GM10248 (cell line): ENCODE measurements around the gene UBQLN3.

Source experiments
- CTCF ChIA-PET: fragments of 300-600 bp; sonication (Branson Sonifier 250); formaldehyde crosslinking; extraction: SDS; loops from one replicate; lab custom pipeline; 2021; ENCODE audit warnings: antibody characterized with exemption; lab: Yijun Ruan, JAX
- POLR2A ChIA-PET: fragments of 350-650 bp; sonication (Branson Sonifier 250); formaldehyde crosslinking; extraction: SDS; loops from one replicate; lab custom pipeline; 2020; ENCODE audit warnings: antibody characterized with exemption; lab: Yijun Ruan, JAX
- DNase-seq: peaks from one replicate; pipeline ENCODE4 v3.0.0; 2012; ENCODE audit errors: extremely low spot score
- TF ChIP-seq, protein P1 (sequence below): IDR thresholded peaks from 2 replicates; pipeline ENCODE4 v1.5.1; 2012; ENCODE audit warnings: mild to moderate bottlenecking, low read depth; ENCODE audit errors: extremely low read depth, missing control alignments, control extremely low read depth

UBQLN3 gene

GRCh38 chr11:5509803-5510202 is at the start of gene UBQLN3:
UBQLN3 (minus strand) TSS chr11:5509957; CDS start chr11:5509558, 399 bp downstream.
- TF ChIP-seq, protein P1, sequence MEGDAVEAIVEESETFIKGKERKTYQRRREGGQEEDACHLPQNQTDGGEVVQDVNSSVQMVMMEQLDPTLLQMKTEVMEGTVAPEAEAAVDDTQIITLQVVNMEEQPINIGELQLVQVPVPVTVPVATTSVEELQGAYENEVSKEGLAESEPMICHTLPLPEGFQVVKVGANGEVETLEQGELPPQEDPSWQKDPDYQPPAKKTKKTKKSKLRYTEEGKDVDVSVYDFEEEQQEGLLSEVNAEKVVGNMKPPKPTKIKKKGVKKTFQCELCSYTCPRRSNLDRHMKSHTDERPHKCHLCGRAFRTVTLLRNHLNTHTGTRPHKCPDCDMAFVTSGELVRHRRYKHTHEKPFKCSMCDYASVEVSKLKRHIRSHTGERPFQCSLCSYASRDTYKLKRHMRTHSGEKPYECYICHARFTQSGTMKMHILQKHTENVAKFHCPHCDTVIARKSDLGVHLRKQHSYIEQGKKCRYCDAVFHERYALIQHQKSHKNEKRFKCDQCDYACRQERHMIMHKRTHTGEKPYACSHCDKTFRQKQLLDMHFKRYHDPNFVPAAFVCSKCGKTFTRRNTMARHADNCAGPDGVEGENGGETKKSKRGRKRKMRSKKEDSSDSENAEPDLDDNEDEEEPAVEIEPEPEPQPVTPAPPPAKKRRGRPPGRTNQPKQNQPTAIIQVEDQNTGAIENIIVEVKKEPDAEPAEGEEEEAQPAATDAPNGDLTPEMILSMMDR, result no peak
- ChIA-PET POLR2A (no interaction called here), CTCF (interaction anchor here (0.7 kb wide), 1 partner anchor 9 kb away, joined by 3 read pairs; no protein-coding TSS in a partner anchor)
- DNase-seq, result no peak

DNA sequence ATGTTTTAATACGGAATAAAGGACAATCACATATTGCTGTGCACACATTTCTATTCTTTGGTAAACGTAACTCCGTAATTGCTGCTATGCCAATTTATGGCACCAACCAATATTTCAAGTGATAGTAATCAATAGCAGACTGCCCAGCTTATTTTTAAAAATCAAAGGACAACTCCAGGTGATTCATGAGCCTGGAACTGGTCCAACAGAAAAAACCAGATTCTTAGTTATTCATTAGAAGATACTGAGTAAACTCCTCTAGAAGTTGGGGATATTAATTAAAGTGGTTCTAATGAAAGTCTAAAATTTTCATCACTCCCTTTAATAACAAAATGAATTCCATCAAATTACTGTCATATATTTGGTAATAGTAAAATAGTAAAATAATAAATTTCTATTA is 48.0 kb upstream of the UBQLN3 start:
- ChIA-PET CTCF (interaction anchor here (1.8 kb wide), 1 partner anchor 22 kb away, joined by 4 read pairs; no protein-coding TSS in a partner anchor), POLR2A (no interaction called here)
- no peak for DNase-seq
- TF ChIP-seq, protein P1, result no peak

DNA sequence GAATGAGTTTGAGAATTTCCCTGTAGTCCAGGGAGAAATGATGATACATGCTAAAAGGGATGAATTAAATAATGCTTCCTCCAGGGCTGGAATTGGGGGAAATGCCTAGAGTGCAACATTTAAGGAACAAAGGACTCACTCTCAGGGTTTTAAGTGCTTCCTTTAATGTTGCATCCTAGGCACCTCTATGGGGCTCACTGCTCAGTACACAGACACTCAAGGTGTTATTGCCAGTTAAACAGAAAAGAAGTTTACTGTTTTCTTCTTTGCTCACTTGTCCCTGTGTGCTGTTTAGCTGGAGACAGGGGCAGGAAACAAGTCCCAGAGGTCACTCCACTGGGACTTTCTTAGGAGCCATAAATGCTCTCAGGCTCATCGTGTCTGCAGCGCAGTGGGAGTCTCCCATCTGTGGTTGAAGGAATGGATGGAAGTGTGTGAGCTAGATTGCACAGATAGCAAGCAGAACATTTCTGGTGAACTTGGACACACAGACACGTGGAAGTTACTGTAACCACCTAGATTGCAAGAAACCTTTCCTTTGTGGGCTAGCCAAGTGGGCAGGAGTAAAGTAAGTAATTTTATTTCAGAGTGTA is 46.9 kb upstream of the UBQLN3 start:
- TF ChIP-seq, protein P1, result no peak
- POLR2A ChIA-PET, result no interaction called here

GRCh38 chr11:5553343-5553742 is 43.6 kb upstream of the UBQLN3 start:
- POLR2A ChIA-PET, result no interaction called here
- DNase-seq, result no peak
- CTCF ChIA-PET, result no interaction called here
- TF ChIP-seq, protein P1, result no peak

More for the DNA sequence above, 46.9 kb upstream of the UBQLN3 start:
- CTCF ChIA-PET, result interaction anchor here (1.8 kb wide), 1 partner anchor 21 kb away, joined by 4 read pairs; no protein-coding TSS in a partner anchor
- DNase-seq, result no peak

DNA sequence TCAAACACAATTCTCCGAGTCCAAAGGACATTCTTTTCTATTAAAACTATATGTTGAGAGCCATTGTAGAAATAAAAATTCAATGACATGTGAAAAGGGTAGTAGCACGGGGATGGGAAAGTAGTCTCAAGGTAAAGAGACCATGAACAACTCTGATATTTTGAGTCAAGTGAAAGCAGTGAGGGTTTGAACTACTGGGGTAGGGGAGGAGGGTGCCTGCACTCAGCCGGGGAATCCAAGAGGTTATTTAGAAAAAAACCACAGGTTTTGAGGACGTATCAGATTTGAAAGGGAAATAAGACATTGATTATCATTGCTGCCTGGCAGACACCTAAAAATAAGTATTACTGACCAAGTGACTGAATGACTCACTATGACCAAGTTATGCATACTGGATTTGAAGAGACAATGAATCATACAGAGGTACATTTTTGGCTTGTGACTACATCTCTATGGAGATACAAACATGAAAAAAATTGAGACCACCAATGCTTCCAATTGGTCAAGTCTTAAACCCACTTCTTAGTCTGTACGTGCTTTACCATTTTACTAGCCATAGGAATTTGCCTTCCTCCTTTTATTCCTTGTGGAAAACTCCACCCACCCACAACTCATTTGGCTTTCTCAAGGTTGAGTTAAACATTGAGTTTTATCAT is 40.8 kb upstream of the UBQLN3 start:
- TF ChIP-seq, protein P1, result no peak
- POLR2A ChIA-PET, result no interaction called here
- DNase-seq, result no peak
- CTCF ChIA-PET, result interaction anchor here (1.7 kb wide), 1 partner anchor 14 kb away, joined by 3 read pairs; no protein-coding TSS in a partner anchor

DNA sequence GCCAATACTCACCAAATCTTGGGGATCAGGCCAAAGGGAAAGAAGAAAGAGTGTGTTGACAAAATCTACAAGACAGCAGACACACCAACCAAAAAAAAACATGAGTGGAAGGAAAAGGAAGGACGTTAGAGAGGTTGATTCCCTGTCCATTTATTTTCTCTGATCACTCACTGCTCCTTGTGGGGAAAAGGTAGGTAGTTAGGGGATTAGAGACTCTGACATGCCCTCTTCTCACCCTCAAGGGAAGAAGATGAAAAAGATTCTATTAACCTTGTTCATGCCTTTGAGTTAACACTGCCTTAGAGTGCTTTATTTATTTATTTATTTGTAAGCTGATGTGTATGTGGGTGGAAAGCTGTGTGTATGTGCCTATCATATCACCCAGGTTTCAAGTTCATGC is 38.7 kb upstream of the UBQLN3 start, which contains the start of gene OR52H1:
Gene OR52H1, minus strand, starts transcription at position 101 of the 400 bp plus-strand sequence. CDS start 3,035 bp downstream, outside the sequence.
- TF ChIP-seq, protein P1, result no peak

More for the DNA sequence above, 38.7 kb upstream of the UBQLN3 start, which contains the start of gene OR52H1:
- POLR2A ChIA-PET, result no interaction called here
- DNase-seq, result no peak
- CTCF ChIA-PET, result no interaction called here
